OCI-LY7 (cell line): ENCODE data around the gene AP4S1. TPM values are rescaled to one million over a fixed set of nuclear protein-coding genes. Genes with fewer than 3 reads are reported as not detected.

Experiments
- BruUV-seq: library from RNA; stranded (reverse); fragments of 400-500 nt; replicated peaks from 2 replicates; lab custom pipeline; 2021; lab: Mats Ljungman, UMichigan
- CTCF ChIA-PET: fragments of 300-600 bp; sonication (Branson Sonifier 250); formaldehyde crosslinking; loops from one replicate; lab custom pipeline; 2022; ENCODE audit warnings: antibody characterized with exemption; ENCODE audit not compliant: unreplicated experiment; lab: Charles Lee
- POLR2A ChIA-PET: fragments of 300-600 bp; sonication (Branson Sonifier 250); formaldehyde crosslinking; loops from one replicate; lab custom pipeline; 2022; ENCODE audit warnings: antibody characterized with exemption; lab: Charles Lee
- DNase-seq: peaks from one replicate; pipeline ENCODE4 v3.0.0-alpha.2; 2015; ENCODE audit warnings: low spot score
- H2AFZ ChIP-seq: fragments of 200-600 bp; sonication (generic), shearing (Covaris generic); 2 replicates; pipeline ENCODE4 v1.6.1; 2014; ENCODE audit warnings: mild to moderate bottlenecking, antibody characterized with exemption, low read length, moderate library complexity
- H3K27ac ChIP-seq: fragments of 200-600 bp; sonication (generic); 2 replicates; pipeline ENCODE4 v1.5.1; 2014; ENCODE audit warnings: mixed run types, low read depth, mild to moderate bottlenecking, moderate library complexity, low read length, inconsistent platforms; ENCODE audit not compliant: poor library complexity, severe bottlenecking
- H3K36me3 ChIP-seq: fragments of 200-600 bp; sonication (generic); 2 replicates; pipeline ENCODE4 v1.6.1; 2014; ENCODE audit warnings: mild to moderate bottlenecking, antibody characterized with exemption, low read length, moderate library complexity, mixed read lengths; ENCODE audit not compliant: insufficient read depth
- H3K4me1 ChIP-seq: fragments of 200-600 bp; sonication (generic); 2 replicates; pipeline ENCODE4 v1.5.1; 2014; ENCODE audit warnings: mild to moderate bottlenecking, low read length; ENCODE audit not compliant: insufficient read depth, poor library complexity, severe bottlenecking
- H3K4me2 ChIP-seq: fragments of 200-600 bp; sonication (generic); 2 replicates; pipeline ENCODE4 v1.6.1; 2014; ENCODE audit warnings: mild to moderate bottlenecking, low read length
- H3K4me3 ChIP-seq: fragments of 200-600 bp; sonication (generic); 2 replicates; pipeline ENCODE4 v1.5.1; 2014; ENCODE audit warnings: mild to moderate bottlenecking, low read depth, low read length; ENCODE audit not compliant: poor library complexity, severe bottlenecking
- H3K79me2 ChIP-seq: fragments of 200-600 bp; sonication (generic); 2 replicates; pipeline ENCODE4 v1.6.1; 2016; ENCODE audit warnings: low read depth, mild to moderate bottlenecking, low read length, moderate library complexity, mixed read lengths; ENCODE audit not compliant: insufficient read depth
- H3K9me2 ChIP-seq: fragments of 200-600 bp; sonication (generic); 2 replicates; pipeline ENCODE4 v1.6.1; 2016; ENCODE audit warnings: mild to moderate bottlenecking, low read length, mixed read lengths; ENCODE audit not compliant: insufficient read depth
- H3K9me3 ChIP-seq: fragments of 200-600 bp; sonication (generic); 2 replicates; pipeline ENCODE4 v1.6.1; 2014; ENCODE audit warnings: mild to moderate bottlenecking, mixed run types, low read length, mixed read lengths
- H4K20me1 ChIP-seq: fragments of 200-600 bp; sonication (generic); 2 replicates; pipeline ENCODE4 v1.6.1; 2014; ENCODE audit warnings: mild to moderate bottlenecking, antibody characterized with exemption, low read length, moderate library complexity, mixed read lengths; ENCODE audit not compliant: insufficient read depth
- EZH2phosphoT487 ChIP-seq: fragments of 200-600 bp; sonication (generic); IDR thresholded peaks from 2 replicates; pipeline ENCODE4 v1.6.1; 2018; ENCODE audit warnings: low read depth, borderline replicate concordance, mild to moderate bottlenecking, mixed run types, antibody characterized with exemption, low read length, moderate library complexity, mixed read lengths
- intact Hi-C: fragments of 100-400 bp; cut with micrococcal nuclease; formaldehyde crosslinking; loops from one replicate; pipeline ENCODE4 v1.10.0; 2022; ENCODE audit not compliant: unreplicated experiment
- total RNA-seq, 2 experiments: library from RNA; depleted of rRNA in 1 of 2; stranded (reverse); fragments of >200 nt in 1 of 2; shearing (Covaris generic) in 1 of 2; gene quantifications; 2 replicates each; pipeline ENCODE4 v1.2.3, GENCODE V29; 2014 to 2022
- TF ChIP-seq, protein P1 (sequence below): fragments of 200-600 bp; sonication (generic); conservative IDR thresholded peaks from 2 replicates; pipeline ENCODE4 v1.5.1; 2014; ENCODE audit warnings: mild to moderate bottlenecking, antibody characterized with exemption, low read length, moderate library complexity, mixed read lengths

The AP4S1 gene
- total RNA-seq, 2 experiments from 2014 or later = 7.6 to 10.4 TPM

DNA sequence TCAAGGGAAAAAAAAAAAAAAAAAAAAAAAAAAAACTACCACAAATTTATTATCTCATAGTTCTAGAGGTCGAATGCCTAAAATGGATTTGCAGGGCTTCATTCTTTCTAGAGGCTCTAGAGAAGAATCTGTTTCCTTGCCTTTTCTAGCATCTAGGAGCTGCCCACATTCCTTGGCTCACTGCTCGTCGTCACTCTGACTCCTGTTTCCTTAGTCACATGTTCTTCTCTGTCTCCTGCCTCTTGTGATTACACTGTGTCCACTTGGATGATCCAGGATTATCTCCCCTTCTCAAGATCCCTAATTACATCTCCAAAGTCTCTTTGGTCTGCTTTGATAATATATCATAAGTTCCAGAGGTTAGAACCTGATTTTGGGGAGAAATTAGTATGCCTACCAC lies 93.4 kb downstream of the AP4S1 start:
- Histone ChIP-seq H3K9me3 (no peaks in the 10 kb centered on the region), H3K9me2 (no peaks in the 10 kb centered on the region), H3K79me2 (no peaks in the 10 kb centered on the region), H2AFZ (no peak overlapping the region), H3K4me3 (no peak overlapping the region), H3K27ac (no peak overlapping the region), H4K20me1 (no peaks in the 10 kb centered on the region), H3K4me2 (no peak overlapping the region), H3K4me1 (no peaks in the 10 kb centered on the region), H3K36me3 (peaks cover 96% of the 10 kb centered on the region)
- no peak for DNase-seq
- CTCF ChIA-PET = no interaction called here
- POLR2A ChIA-PET = interaction anchor here (0.6 to 1.9 kb wide), 3 partner anchors 7 to 91 kb away, joined by 3 to 5 read pairs (median 4); no protein-coding TSS in a partner anchor
- intact Hi-C loops = no loop called here
- BruUV-seq = no TSS peak
- TF ChIP-seq EZH2phosphoT487 = no peak
- TF ChIP-seq, protein P1, sequence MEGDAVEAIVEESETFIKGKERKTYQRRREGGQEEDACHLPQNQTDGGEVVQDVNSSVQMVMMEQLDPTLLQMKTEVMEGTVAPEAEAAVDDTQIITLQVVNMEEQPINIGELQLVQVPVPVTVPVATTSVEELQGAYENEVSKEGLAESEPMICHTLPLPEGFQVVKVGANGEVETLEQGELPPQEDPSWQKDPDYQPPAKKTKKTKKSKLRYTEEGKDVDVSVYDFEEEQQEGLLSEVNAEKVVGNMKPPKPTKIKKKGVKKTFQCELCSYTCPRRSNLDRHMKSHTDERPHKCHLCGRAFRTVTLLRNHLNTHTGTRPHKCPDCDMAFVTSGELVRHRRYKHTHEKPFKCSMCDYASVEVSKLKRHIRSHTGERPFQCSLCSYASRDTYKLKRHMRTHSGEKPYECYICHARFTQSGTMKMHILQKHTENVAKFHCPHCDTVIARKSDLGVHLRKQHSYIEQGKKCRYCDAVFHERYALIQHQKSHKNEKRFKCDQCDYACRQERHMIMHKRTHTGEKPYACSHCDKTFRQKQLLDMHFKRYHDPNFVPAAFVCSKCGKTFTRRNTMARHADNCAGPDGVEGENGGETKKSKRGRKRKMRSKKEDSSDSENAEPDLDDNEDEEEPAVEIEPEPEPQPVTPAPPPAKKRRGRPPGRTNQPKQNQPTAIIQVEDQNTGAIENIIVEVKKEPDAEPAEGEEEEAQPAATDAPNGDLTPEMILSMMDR = no peak

DNA sequence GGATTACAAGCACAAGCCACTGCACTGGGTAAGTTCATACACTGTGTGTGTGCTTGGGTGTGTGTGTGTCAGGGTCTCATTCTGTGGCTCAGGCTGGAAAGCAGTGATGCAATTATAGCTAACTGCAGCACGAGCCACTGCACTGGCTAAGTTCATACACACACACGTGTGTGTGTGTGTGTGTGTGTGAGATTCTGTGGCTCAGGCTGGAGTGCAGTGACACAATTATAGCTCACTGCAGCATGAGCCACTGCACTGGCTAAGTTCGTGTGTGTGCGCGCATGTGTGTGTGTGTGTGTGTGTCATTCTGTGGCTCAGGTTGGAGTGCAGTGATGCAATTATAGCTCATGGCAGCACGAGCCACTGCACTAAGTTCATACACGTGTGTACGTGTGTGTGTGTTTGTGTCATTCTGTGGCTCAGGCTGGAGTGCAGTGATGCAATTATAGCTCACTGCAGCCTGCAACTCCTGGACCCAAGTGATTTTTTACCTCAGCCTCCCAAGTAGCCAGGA lies 96.7 kb downstream of the AP4S1 start:
- Histone ChIP-seq H3K9me3 (no peaks in the 10 kb centered on the region), H3K27ac (no peak overlapping the region), H3K4me2 (no peak overlapping the region), H3K4me3 (no peak overlapping the region), H2AFZ (no peak overlapping the region), H3K9me2 (no peaks in the 10 kb centered on the region), H3K79me2 (no peaks in the 10 kb centered on the region), H4K20me1 (no peaks in the 10 kb centered on the region), H3K4me1 (no peaks in the 10 kb centered on the region), H3K36me3 (peaks cover 92% of the 10 kb centered on the region)
- BruUV-seq = no TSS peak
- ChIA-PET POLR2A (interaction anchor here (0.9 to 1.0 kb wide), 2 partner anchors 47 to 212 kb away, joined by 3 to 4 read pairs; no protein-coding TSS in a partner anchor), CTCF (no interaction called here)
- TF ChIP-seq EZH2phosphoT487 = no peak
- TF ChIP-seq, protein P1 = no peak
- intact Hi-C loops = no loop called here
- no peak for DNase-seq

DNA sequence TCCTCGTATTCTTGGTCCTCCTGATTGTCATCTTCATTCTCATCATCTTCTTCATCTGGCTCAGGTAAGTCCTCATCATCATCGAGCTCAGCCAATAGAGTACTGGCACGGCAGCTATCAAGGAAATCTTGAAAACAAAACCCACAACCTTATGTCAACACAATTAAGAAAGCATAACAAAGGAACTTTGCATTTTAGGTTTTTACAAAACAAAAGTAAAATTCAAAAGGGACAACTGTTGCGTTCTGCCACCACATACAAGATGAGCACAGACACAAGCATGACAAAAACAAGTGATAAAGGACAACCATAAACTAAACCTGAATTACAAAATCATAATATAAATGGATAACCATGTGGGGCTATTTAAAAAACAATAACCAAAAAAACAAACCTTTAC lies 97.5 kb downstream of the AP4S1 start:
- ChIA-PET POLR2A (interaction anchor here (1.0 kb wide), 1 partner anchor 46 kb away, joined by 4 read pairs; no protein-coding TSS in a partner anchor), CTCF (no interaction called here)
- H3K9me3 ChIP-seq = no peaks in the 10 kb centered on the region
- intact Hi-C loops = no loop called here
- no peaks in the 10 kb centered on the region for H3K79me2 ChIP-seq
- no peak overlapping the region for H3K27ac ChIP-seq
- no peaks in the 10 kb centered on the region for H4K20me1 ChIP-seq
- TF ChIP-seq EZH2phosphoT487 = no peak
- TF ChIP-seq, protein P1 = no peak
- H2AFZ ChIP-seq = no peak overlapping the region
- BruUV-seq = no TSS peak
- H3K36me3 ChIP-seq = peaks cover 92% of the 10 kb centered on the region
- no peak overlapping the region for H3K4me3 ChIP-seq
- no peak overlapping the region for H3K4me2 ChIP-seq
- no peaks in the 10 kb centered on the region for H3K9me2 ChIP-seq
- no peaks in the 10 kb centered on the region for H3K4me1 ChIP-seq
- no peak for DNase-seq
